Tongue (tissue), 2 donors: ENCODE results near the gene MAPK11. TPM values are rescaled to one million over a fixed set of nuclear protein-coding genes. Genes with fewer than 3 reads are reported as not detected.

Experiments
- DNase-seq: peaks from one replicate; pipeline ENCODE4 v3.0.0-alpha.2; 2015
- total RNA-seq: library from RNA; depleted of rRNA; stranded (reverse); fragments of >200 nt; gene quantifications from one replicate; pipeline ENCODE4 v1.2.3, GENCODE V29; 2014

MAPK11 gene
- total RNA-seq, 1 donor from 2014 or later: 4.0 TPM

DNA sequence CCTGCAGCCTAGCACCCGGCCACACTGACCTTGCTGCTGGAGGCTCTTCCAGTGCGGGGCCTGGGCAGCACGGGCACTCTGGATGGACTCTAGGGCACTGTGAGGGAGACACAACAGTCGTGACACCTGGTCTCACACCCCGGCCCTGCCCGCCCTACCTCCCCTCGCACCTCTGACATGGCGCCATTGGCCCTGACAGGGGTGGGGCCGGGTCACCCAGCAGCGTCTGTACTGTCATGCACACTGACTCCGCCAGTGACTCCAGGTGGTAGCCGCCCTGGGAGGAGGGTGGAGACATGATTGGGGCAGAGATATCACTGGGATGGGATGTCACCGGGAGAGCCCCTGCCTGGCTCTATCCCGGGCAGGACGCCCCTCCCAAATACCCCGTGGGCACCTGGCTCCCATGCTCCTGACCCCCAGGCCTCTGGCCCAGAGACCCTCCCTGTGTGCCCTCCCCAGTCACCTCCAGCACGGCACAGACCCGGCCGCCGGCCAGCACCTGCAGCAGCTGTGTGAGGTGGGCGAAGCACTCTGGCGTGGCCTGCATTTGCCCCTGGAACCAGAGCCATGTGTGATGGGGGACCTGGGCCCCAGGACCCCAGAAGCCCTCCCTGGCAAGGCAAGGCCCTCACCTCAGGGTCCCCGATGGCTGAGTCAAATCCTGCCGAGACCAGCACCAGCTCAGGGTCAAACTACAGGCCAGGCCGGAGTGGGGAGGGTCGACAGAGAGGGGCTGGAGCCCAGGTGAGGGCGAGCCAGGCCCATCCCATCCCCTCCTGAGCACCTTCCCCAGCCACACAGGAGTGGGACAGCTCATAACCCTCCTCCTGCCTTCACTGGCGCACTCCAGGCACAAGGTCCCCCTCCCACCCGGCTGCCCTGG is 21.7 kb downstream of the MAPK11 start:
- no peak for DNase-seq

DNA sequence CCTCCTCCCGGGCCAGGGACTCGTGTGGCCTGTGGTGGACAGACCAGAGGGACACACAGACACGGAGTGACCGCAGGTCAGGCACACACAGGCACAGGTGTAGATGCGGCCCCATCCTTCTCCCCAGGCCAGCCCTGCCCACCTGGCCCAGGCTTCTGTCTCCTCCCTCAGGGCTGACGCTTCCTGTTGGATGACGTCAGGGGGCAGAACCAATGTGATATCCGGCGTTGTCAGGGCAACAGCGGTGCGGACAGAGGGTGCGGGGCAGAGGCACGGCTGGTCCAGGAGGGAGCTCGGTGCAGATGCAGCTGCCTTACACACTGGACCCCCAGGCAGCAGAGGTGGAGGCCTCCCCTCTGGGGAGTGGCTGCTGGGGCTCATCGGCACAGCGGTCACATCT is 22.4 kb downstream of the MAPK11 start:
- no peak for DNase-seq

DNA sequence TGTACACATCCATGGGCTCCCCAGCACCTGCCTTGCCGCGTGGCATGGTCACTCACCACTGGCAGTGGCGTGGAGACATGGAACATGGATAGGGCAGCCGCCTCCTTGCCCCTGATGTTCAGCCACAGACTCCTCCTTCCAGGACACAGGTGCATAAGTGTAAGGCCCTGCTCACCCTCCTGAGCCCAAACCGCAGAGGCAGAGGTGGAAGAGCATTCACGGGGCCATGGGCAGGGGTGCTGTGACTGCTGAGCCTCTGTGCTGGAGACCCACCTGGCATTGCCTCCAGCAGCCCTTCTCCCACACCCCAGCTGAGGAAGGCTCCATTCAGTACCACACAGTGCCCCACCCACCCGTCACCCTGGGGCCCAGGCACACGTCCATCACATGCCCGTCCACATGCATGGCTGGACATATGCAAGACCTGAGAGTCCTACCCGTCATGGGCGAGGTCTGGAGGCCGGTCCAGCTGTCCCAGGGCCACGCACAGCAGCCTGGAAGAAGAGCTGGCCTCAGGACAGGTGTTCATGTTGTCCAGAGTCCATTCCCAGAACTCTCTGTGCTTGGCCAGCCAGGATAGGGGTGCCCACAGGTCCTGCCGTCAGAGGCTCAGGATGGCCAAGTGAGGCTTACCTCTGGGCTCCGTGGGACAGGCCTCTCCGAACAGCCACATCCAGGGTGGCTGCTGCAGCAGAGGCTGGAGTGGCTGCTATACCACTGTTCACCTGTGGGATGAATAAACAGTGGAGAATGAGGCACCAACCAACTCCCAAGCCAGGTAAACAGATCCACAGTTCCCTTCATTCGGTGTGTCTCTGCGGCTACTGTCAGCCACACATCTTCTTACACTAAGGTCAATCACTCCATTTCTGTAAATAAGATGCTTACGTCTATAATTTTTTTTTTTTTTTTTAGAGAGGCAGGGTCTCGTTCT is 23.7 kb downstream of the MAPK11 start:
- DNase-seq: no peak

DNA sequence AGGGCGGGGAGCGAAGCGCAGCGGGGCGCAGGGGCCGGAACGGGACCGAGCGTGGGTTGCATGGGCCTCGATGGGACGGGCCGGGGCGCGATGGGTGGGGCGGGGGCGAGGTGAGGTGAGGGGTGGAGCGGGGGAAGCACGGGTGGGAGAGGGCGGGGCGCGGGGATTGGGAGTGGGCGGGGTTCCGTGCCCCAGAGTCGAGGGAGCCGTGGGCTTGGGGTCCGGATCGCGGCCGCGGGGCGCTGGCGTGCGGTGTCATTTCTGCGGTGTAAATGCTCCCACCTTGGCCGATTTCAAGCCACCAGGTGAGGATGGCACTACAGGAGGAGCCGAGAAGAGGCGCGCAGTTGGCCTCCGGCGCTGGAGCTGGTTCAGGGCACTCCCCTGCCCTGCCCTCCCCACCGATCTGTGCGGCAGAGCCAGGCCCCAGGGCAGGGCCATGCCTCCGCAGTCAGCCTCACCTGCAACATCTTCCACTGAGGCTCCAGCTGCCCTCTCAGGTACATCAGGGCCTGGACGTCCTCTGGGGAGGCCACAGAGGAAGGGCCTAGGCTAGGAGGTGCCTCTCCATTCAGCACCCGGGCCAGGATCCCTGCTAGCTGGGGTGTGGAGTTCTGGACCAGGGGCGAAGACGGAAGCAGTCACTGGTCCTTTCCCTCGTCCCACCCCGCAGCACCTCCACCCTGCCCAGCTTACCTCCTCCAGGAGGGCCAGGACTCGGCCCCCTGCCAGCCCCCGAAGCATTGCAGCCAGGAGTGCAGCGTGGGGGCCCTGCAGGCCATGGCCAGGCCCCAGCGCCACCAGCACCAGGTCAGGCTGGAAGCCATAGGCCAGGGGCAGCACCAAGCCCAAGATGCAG is 24.7 kb downstream of the MAPK11 start:
- DNase-seq: no peak

DNA sequence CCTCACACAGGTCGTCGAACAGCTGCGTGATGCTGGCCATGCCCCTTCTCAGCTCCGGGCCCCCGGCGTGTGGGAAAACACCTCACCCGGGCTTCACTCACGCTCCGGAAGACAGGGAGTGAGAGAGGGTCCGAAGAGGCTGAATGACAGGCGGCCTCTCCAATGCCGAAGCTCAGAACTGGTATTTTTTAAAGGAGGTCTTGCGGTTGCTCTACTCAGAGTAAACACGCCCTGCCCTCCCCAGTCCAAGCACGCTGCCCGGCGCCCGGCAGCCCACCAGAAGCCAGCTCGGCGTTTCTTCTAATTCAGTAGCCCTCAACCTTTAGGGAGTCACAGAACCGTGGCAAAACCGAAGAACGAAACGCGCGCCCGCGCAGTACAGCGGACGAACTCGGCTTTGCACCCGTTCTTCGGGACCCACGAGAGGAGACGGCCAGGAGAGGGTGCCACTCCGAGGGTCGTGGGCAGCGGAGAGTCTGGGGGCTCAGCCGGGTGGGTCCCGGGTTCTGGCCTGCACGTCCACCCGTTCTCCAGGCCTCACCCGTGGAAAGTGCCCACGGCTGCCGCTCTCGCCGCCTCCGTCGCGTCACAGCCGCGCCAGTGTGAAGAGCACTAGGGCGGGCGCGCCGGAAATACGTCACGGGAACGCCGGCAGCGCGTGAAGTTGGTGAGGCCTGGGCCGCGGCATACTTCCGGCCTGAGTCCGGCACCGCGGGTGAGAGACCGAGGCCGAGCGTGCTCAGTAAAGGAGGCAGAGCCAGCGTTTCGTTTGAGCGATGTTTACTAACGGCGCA is 25.6 kb downstream of the MAPK11 start, which contains the start of gene TUBGCP6:
Gene TUBGCP6 (minus strand): TSS at position 604 of the 794 bp plus-strand sequence. CDS start 564 bp downstream, at position 40.
- DNase-seq: peak; percentile 98

DNA sequence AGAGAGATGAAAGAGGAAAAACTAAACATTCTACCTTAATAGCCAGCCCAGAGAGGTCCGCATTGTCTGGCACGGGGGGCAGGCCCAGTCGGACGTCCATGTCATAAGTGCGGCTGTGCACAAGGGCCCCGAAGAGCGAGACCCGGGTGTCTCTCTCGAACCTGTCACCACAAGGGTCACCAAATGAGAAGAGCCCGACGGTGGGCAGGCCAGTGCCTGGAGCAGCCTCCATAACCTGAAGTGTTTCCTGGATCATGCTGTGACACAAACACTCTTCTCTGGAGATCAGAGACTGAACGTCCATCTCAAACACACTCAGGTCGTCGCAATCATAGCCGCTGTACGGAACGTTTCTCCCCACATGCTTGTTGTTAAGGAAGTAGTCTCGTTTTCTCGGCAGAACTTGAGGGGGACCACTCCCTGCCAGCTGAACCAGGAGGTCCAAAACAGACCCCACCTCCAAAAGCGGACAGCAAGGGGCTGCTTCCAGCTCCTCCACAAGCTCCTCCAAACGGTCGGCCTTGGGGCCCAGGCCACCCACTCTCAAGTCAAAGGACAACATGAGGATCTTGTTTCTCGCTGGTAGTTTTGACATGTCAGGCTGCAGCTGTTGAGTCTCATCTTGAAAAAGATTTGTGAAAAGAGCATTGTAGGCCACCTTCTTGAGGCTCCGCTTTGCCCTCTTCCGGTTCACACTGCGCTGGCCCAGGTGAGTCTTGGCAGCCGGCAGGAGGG is 26.3 kb downstream of the MAPK11 start:
- no peak for DNase-seq

DNA sequence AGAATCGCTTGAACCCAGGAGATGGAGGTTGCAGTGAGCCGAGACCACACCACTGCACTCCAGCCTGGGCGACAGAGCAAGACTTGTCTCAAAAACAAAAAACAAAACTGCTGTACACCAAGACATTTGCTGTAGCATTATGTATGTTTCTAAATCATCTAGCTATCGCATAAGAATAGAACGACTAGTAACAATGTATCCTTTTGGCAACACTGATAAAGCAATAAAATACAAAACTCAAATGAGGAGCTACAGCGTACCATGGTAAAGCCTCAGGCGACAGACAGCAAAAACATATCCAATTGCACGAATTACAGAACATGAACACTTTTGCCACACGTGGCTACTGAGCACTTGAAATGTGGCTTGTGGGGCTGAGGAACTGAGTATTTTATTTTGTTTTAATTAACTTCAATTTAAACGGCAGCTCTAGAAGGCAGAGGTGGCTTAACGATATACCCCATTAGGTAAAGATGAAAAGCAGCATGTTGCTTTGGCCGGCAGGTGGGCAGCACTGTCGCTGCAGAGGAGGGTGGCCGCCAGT is 27.7 kb downstream of the MAPK11 start:
- DNase-seq: no peak

DNA sequence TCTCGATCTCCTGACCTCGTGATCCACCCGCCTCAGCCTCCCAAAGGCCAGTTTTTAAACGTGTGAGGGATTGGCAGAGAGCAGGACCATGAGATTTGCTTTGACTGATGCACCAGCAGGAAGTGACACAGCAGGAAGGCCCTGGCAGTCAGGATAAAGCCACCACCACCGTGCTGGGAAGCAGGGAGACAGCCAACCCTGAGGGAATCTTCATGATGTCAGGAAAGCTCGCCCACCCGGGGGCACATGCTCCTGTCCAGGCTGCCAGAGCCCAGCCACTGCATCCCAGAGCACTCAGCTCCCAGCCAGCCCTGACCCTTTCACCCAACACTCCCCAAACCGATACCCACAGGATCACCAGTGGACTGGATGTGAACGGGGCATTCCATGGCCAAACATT is 31.4 kb downstream of the MAPK11 start:
- no peak for DNase-seq

DNA sequence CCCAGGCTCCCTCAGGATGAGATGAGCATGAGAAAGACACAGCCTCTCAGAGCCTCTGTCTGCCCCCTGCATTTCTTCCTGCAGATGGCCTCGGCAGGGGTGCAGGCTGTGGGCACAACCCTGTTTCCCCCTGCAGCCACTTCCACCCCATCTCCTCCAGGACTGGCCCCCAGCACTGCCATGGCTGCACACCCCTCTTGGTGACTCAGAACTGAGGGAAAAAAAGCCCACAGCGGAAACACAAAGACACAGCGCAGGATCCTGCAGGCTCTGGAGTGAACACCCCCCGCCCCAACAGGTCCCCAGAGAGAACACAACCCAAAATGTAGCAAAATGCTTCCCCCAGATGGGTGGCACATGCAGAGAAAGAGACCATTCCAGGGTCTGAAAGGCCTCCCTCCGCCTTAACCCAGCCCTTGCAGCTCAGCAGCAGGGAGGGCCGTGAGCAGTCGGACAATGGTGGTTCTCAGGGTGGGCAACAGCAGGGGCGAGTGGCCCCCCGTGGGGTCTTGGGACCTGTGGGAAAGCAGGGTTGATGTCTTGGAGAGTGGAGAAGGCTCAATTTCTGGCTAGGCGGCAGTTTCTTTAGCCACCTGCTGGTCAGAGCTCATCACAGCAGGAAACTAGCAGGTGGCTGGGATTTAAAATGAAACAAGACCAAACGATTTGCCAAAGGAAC is 33.3 kb downstream of the MAPK11 start:
- peak; percentile 41 for DNase-seq

DNA sequence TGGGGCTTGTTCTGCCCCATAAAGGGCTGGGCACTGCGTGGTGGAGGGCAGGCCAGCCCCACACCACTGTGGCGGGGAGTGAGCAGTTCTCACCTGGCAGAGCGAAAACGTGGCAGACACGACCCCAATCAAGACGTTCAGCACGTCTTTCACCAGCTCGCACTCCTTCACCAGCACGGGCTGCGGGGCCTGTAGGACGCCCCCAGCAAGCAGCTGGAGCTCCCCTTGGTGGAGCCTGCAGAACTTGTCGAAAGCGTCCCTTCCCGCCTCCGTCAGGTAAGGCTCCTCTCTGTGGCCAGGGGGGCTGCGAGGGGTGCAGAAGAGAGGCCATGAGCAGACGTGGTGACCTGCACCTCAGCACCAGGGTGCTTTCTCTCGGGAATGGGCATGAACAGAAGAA is 37.0 kb downstream of the MAPK11 start:
- DNase-seq: no peak

DNA sequence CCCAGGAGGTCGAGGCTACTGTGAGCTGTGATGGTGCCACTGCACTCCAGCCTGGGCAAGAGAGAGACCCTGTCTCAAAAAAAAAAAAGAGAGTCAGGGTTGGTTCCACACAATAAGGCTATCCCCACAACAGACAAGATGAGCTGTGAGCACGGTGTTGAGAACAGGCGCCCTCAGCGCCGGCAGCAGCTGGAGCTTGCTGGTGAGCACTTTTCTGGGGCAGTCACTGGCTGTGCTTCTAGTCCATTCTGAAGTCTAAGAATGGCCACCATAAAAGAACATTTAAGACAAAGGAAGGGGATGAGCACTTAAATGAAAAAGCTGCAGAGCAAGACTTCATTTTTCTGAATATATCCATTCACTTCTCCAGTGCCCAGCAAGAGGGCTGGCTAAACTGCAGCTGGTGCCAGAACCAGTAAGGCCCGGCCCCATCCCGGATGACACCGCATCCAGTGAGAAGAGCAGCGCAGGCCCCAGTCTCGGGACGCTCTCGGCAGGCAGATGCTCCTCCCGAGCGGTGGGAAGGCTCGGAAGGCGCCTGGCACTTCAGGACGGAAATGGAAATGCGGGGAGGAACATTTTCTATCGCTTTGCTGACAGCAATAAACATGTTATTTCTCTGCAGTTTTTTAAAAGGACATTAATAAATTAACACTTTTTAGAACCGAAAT is 37.6 kb downstream of the MAPK11 start:
- DNase-seq: no peak

DNA sequence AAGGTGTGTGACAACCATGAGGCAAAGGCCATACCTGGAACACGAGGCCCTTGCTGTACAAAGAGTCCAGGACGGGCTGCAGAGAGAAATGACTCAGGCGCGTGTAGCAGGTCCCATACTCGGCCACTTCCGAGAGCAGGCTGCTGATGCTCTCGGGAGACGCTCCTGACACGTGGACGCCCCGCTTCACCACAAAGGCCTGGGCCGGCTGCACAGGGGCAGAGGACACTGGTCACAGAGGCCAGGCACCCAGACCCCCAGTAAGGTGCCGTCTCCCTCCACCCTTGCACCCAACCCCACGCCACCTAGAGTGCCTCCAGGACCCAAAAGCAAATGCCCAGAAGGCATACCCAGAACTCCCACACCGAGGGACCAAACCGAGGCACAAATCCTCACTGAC is 40.8 kb downstream of the MAPK11 start:
- no peak for DNase-seq

DNA sequence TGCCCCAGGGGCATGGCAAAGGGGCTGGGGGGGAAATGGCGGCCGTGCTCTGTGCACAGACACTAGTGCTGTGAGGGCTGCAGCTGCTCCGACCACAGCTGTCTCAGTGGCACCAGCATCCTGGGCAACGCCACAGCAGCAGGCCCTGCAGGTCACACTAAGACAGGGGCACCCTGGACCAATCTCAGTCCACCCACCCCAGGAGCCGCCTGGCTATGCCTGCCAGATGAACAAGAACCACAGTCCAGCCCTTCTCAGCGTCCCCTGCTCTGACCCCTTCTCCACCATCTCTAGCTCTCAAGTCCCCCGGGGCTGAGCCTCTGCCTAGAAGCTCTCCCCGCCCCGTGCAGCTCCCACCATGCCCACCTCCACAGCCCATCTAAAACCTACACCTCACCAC is 41.8 kb downstream of the MAPK11 start:
- no peak for DNase-seq

DNA sequence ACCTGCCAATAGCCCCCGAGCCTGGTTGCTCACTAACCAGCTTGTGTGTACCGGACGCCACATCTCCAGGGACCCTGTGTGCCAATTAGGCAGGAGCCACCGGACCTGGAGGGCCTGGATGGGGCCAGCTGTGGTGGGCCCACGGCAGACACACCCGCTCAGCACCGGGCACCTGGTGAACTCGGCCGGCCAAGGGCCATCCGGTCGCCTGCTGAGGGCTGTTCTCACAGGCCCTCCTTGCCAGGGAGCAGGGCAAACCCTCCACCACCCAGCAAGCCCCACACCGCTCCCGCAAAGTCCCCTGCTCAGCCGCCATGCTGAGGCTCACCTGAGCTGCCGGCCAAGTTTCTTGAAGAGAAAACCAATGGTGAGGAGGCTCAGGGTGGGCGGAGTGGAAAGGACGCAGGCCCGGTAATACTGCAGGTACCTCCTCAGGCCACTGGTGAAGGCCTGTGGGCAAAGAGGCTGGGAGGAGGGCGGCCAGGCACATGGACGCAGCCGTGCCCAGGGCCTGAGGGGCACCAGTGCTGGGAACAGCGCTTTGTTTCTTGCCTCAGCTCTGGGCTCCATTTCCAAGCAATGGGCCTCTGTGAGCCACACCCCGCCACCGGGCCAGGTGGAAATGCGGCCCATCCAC is 42.5 kb downstream of the MAPK11 start:
- no peak for DNase-seq

DNA sequence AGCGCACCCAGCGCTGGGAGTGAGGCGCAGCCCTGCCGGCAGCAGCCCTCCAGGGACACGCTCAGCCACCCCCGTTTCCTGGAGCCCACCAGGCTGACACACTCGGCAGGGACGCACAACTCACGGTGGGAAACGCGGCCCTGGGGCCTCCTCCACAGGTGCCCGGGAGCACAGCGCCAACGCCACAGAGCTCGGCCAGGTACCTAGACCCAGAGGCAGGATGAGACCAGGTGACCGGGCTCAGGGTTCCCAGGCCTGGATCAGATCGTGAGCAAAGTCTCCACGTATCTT is 43.4 kb downstream of the MAPK11 start:
- DNase-seq: no peak

DNA sequence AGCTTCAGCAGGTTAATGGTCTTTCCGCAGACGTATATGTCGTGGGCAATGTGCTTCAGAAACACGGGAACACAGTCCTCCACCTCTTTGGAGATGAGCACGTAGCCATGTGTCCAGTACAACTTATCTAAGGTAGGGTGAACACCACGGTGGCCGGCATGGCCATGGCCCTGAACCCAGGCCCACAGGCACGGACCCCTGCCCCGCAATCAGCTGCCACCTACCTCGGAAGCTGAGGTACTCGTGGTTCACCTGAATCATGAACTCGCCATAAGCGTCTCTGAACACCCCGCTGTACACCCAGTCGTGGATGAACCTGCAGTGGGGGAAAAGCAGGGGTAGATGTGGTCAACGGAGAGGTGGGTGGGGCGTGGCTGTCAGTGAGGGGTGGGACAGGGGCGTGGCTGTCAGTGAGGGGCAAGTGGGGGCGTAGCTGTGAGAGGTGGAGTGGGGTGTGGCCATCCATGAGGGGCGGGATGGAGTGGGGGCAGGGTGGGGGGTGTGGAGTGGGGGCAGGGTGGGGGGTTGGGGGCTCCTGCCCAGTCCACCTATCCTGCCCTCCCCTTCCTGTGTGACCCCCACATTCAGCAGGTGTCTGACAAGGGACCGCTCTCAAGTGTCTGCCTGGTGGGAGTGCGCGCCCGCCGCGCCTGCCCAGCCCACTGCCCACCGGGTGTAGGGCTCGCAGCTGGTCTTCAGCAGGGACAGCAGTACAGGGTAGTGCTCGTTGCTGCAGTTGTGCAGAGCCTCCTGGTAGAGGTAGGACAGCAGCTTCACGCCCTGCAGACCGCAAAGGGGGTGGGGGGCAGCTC is 43.9 kb downstream of the MAPK11 start:
- DNase-seq: no peak

DNA sequence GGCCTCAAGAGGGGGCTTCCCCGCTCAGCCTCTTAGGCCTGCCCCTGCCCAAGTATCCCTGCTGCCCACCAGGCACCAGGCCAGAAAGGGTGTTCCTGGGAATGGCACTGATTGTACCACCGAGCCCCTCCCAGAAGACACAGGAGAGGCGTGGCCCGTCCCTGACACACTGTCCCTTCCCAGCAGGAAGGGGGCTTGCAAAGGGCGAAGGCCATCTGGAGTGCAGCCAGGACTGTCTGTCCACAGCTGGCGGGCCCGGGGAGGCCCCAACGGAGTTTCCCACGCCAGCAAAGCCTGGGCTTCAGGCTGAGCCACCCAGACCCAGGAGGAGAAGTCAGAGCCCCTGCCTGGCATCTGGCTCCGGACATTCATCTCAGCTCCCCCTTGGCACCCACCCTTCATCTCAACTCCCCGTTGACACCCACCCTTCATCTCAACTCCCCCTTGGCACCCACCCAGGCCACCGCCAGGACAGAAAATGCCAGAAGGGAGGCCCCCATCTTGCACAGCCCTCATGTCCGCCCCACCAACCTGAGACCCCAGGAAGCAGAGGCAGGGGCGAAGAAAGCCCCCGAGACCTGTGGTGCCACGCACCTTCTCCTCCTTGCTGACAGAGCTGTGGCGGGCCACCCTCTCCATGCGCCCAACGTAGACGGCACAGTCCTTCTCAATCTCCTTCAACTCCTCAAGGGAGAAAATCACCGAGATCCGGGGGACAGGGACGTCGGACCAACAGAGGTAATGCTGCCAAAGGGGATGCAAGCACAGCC is 44.8 kb downstream of the MAPK11 start:
- peak; percentile 25 for DNase-seq
